NCI-H345 treated with DMSO at 0.1 percent for 48 hours (cell line): Measurements from ENCODE around the gene DDOST.
A peak's percentile ranks its signal among the peaks of the same experiment; 100 is the strongest.

Experiments used
- DNase-seq: peaks from one replicate; lab custom pipeline; 2025; ENCODE audit not compliant: unreplicated experiment; lab: John Stamatoyannopoulos, UW

DDOST gene

DNA sequence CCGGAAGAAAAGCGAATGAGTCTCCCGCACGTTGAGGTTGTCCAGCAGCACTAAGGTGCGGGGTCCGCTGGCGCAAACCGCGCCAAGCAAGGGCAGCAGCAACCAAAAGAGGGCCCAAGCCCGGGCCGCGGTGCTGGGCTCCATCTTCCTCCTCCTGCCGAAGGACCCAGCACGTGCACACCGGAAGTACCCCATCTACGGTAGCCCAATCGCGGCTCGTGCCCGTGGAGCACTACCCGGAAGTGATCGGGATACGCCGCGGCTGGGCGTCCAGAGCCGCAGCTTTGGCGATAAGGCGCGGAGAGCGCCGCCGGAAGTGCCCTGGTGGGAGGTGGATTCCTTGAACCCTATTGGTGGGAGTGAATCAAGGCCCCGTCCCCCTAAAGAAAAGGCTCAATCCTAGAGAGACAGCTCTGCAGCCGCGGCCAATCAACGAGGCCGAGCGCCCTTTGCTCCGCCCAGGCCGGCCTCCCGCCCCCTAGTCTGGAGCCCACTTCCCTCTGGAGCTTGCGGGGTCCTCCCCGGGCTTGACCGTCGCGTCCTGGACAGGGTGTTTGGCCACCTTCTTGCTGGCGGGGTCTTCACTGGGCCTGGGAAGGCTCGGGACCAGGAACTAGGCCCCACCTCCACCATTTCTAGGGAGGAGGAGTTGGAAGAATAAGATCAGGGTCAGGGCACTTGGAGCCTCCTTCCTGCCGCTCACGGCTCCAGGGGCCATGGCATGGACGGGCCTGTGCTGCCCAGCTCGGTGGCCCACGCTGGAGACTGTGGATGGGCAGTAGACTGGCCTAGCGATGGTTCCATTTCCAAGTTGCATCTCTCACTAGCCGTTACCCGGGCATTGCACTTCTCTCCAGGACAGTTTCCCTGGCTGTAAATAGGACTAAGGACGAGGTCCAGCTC lies at the start of gene DDOST:
TSS of gene DDOST (minus strand) at position 163 of the 903 bp plus-strand sequence. CDS start at position 144, 19 bp downstream.
- DNase-seq: peak; percentile 94

DNA sequence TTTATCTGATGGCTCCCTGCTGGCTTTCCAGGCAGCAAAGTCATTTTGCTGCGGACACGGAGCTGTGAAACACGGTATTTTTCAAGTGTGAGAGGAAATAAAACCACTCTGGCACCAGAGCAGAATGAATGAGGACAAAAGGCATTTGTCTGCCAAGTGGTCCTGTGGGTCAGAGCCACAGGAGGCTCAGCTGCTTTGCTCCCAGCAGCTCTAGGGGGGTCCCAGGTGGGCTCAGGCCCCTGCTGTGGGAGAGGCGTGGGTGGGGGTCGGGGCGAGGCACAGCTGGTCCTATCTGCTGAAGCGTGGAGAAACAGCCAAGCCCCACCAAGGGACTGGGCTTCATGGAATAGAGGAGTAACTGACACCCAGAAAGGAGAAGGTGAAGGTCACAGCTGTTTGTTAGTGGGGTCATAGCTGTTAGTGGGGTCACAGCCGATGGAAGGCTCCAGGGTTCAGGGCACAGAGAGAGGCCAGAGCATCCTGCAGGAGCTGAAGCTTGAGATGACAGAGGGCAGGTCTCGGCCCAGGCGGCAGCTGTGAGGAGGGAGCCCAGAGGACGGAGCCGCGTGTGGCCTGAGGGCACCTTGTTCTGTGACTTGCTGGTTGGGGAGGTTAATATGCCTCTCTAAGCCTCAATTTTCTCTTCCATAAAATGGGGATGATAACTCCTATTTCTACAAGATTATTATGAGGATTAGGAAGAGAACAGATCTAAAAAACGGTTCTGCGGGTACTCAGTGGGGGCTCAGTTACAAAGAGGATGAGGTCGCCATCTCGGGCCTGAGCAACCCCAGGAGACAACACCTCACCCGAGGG lies 49.5 kb upstream of the DDOST start:
- DNase-seq: peak; percentile 83

DNA sequence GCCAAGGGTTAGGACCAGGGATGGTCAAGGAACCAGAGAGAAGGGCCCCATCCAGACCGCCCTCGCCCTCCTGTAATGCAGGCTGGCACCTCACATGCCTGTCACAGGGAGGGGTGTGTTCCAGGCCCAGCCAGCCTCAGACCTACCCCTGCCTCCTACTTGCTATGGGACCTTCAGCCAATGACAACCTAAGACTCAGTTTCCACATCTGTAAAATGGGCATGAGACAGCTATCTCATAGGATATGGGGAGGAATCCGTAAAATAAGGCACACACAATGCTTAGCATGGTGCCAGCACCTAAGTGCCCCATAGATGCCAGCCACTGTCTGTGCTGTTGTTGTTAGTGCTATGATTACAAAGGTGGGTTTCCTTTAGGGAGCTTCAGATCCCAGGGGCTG lies 48.7 kb upstream of the DDOST start:
- no peak for DNase-seq

DNA sequence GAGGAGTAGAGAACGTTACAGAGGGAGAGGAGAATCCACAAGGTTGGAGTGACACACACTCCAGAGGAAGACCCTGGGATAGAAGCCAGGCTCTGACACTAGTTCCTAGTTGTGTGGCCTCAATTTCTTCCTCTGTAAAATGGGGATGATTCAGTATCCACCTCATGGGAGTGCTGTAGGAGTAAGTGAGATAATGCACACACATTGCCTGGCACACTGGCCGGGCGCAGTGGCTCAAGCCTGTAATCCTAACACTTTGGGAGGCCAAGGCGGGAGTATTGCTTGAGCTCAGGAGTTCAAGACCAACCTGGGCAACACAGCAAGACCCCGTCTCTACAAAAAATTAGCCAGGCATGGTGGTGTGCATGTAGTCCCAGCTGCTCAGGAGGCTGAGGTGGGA lies 47.7 kb upstream of the DDOST start:
- no peak for DNase-seq

GRCh38 chr1:20708057-20708456 lies 46.9 kb upstream of the DDOST start:
- DNase-seq: no peak

DNA sequence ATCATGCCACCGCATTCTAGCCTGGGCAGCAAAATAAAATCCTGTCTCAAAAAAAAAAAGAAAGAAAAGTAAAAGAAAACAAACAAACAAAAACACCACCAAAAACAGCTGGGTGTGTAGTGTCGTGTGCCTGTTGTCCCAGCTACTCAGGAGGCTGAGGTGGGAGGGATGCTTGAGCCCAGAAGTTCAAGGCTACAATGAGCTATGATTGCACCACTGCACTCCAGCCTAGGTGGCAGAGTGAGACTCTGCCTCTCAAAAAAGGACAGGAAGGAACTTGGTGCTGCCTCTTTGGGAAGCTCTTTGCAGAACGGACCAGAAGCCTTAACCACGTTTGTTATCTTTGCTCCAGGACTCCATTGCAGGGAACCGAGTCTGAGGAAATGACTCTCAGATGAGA lies 45.7 kb upstream of the DDOST start:
- no peak for DNase-seq

DNA sequence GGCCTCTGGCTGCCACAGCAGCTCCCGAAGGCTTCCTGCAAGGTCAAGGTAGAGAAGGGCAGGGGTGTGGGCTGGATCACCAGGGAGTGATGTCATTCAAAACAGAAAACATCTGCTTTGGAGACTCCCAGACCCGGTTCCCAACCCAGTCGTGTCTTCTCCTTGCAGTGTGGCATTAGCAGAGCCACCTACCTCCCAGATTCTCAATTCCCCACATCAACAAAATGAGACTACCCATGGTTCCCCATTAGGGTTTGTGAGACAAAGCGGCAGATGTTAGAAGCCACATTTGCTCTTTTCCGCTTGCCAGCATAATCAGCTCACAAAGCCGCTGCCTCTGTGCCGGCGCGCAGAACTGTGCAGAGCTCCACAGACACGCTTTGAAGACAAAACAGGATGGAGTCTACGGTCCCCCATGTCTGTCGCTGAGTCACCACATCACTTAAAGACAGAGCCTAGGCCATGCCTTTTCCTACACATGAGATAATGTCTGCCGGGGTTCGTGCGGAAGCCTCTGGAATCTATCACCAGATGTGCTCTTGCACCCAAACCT lies 44.1 kb upstream of the DDOST start:
- no peak for DNase-seq

GRCh38 chr1:20704390-20705202 lies 43.4 kb upstream of the DDOST start:
- no peak for DNase-seq

DNA sequence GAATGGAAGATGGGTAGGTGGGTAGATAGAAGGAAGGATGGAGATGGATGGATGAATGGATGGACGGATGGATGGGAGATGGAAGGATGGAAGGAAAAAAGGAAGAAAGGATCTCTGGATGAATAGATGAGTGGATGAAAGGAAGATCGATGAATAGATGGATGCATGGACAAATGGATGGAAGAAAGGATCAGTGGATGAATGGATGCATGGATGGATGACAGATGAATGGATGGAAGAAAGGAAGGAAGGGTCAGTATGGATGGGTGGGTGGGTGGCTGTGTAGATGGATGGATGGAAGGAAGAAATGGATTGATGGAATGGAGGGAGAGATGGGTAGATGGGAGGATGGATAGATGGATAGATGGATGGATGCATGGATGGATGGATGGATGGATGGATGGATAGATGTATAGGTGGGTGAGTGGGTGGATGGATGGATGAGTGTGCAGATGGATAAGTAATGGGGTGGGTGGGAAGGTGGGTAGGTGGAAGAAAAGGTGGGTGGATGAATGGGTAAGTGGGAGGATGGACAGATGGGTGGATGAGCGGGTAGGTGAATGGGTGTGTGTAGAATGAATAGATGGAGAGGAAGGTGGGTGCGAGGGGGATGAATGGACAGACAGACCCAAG lies 42.1 kb upstream of the DDOST start:
- no peak for DNase-seq

DNA sequence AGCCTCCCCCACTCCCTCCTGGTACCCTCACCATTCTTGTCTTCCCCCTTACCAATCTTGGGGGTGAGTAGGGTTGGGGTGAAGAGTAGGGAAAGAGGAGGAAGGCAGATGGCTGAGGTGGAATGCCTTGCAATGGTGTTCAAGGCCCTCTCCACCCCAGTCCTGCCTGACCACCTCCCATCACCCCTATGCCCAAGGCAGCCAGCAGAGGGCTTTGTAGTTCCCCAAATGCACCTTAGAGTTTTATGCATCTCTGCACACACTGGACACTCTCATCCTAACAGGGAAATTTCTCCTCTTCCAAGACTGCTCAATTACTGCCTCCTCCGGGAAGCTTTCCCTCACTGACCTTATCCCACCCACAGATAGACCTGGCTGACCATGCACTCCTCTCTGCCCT lies 41.2 kb upstream of the DDOST start:
- DNase-seq: no peak

DNA sequence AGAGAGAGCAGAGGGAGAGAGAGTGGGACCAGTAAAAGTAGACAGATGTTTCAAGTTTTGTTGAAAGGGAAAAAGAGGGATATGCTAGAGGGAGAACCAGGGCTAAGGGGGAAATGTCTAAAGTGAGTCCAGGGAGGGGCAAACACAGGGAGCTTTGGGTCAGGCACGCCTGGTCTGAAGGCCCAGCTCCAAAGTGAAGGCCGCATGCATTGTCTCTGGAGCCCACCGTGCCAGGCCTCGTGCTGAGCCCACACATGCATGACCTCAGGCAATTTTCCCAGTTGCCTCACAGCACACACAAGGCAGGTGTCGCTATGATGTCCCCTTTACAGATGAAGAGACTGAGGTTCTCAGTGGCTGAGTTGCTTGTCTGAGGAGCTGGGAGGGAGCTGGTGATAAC lies 40.7 kb upstream of the DDOST start:
- no peak for DNase-seq

- DNase-seq: no peak
Observed at GRCh38 chr1:20701446-20701845, 40.3 kb upstream of the DDOST start.

- no peak for DNase-seq
Observed at GRCh38 chr1:20700636-20701215, 39.6 kb upstream of the DDOST start.

GRCh38 chr1:20699558-20699957 lies 38.4 kb upstream of the DDOST start:
- no peak for DNase-seq

DNA sequence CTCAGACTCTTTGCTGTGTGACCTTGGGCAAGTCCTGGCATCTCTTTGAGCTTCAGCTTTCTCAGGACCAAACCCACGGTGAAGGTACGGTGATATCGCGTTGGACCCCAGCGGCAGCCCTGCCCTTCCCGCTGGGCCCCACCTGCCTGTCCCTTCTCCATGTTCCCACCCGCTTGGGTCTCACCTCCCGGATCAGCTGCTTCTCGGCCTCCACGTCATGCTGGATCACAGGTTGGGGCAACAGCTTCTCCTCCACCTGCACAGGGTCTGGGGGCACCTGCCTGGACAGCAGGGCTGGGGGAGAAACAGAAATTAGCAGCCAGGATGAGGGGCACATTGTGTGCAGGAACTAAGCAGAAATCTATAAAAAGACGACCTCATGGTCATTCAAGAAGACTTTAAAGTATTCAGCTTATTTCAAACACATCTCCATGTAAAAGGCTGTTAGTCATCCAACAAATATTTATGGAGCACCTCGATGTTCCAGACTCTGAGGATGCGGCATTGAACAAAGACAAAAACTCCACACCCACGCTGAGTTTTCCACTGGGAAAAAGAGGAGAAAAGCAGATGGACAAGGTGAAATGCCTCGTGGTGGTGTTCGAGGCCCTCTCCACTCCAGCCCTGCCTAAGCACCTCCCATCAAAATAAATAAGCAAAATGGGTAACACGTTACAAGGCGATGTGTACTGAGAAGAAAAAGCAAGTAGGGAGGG lies 37.2 kb upstream of the DDOST start:
- DNase-seq: no peak

GRCh38 chr1:20697563-20697962 lies 36.4 kb upstream of the DDOST start:
- DNase-seq: no peak

- DNase-seq: peak; percentile 81
Observed at GRCh38 chr1:20696397-20697333, 35.5 kb upstream of the DDOST start.

GRCh38 chr1:20695515-20695914 lies 34.3 kb upstream of the DDOST start:
- DNase-seq: no peak
